GM19351 (cell line): ENCODE measurements around the gene HGF.

Experiments used
- ATAC-seq: cut with Tn5 transposase; IDR thresholded peaks from one replicate; pipeline ENCODE4 v1.9.1; 2021; ENCODE audit warnings: mild to moderate bottlenecking, moderate library complexity; ENCODE audit not compliant: unreplicated experiment

HGF gene

DNA sequence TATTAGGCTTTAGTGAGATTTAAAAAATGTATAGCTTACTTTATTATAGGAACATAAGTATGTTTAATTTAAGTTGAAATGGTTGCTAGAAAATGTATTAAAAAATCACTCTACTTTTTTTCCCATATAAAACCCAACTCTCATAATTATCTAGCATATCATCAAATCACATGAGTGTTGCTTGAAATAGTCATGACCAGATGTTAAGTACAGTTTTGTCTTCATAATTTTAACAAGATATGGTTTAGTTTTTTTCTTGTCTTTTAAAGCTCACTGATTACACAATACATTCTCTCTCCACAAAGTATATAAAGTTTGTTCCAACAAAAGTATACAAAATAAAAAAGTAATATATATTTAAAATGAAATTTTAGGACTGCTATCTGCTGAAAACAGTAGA lies 82.8 kb downstream of the HGF start:
- ATAC-seq: no peak

DNA sequence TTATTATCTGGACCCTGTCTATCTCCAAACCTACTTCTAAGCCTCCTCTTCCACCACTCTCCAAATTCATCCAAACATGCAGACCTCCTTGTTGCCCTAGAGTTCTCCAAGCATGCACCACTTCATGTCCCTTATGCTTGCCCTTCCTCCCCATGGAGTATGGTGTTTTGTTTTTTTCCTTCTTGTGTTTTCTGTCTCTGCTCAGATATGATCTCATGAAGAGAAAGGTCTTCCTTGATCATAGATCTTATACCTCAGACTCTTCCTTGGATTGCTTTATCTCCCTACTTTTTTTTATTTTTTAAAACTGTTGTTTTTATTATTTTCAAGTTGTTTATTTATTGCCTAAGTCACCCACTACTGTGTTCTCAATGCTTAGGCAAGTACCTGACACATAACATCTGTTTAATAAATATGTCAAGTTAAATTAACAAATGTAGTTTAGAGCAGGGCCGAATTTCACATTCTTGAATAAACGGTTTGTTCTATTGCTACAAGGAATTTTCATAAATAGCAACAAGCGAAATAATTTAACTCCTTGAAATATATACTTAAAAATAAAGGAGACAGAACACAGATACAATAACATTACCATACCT lies 84.5 kb downstream of the HGF start:
- ATAC-seq: no peak

DNA sequence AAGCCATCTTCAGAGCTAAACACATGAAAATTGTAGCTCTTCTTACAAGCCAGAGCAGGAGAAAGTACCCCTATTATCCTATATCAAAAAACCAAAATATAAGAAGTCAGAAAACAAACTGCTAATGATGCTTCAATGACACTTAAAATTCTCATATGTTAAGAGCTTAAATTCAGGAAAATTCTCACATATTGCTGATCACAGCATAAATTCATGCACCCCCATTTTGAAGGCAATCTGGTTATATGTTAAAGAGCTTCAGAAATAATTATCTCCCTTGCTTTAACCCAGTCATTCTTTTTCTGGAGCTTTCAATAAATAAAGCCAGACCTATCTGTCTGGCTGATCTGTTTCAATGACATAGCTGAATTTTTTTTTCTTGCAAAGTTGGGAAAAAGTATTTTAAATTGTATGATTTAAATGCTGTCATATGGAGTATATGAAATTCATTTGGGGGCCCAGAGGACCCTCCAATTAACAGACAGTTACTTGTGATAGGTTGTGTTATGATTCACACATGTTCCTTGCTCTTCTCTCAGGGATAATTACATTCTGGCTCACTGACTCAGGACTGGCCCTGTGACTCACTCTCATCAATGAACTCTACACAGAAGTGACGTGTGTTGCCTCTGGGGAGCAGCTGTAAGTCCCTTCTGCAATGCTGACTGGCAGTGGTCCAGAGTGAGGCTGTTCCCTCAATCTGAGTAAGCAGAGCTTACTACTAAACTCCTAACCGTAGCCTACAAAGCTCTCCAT lies 85.2 kb downstream of the HGF start:
- peak; percentile 94 for ATAC-seq

DNA sequence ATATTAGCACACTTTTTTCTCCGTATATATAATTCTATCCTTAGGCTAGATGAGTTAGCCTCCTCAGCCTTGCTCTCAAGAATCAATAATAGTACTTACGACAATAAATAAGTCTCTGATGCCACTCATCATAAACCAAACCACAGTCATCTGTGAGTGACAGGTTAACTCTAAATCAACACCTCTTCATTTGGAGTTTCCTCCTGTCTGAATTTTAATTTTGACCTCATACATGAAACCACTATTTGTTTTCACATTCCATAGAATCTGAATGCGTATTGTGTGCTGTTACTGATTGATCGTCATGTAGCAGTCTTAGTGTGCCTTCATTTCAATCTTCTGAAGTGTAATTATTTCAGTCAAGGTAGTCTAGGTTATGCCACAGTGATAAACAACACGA lies 85.8 kb downstream of the HGF start:
- ATAC-seq: no peak

DNA sequence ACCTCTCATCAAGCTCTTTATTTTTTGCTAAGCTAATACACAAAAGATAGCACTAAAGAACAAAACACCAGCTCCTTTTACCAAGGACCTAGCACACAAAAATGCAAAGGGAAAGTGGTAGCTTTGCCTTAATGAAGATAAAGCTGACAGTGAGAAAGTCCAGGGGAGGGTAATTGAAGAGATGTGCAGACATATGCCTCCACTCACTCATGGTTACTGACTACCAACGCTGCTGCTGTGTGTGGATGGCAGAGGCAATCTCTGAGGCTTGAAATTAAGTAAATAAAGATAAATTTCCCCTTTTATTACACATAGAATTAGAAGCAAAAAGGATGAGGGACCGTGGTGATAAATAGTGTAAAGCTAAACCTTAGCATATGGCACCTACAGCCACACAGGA lies 87.0 kb downstream of the HGF start:
- no peak for ATAC-seq

DNA sequence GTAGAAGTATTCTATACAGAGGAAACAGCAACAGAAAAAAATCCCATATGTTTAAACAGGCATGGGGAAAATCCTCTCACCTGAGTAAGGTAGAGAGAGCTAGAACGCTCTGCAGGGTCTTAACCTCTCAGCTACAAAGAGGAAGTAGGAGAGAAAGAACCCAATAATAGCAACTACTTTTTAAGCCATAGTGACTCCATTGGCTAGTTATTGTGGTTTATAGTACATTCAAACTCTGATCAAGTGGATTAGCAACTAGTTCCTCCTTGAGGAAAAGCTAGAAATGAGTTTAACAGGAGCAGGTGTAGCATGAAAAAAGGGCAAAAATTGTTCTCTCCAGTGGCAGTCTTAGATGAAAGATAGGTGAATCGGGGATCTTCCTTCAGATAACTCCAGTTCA lies 89.7 kb downstream of the HGF start:
- no peak for ATAC-seq

DNA sequence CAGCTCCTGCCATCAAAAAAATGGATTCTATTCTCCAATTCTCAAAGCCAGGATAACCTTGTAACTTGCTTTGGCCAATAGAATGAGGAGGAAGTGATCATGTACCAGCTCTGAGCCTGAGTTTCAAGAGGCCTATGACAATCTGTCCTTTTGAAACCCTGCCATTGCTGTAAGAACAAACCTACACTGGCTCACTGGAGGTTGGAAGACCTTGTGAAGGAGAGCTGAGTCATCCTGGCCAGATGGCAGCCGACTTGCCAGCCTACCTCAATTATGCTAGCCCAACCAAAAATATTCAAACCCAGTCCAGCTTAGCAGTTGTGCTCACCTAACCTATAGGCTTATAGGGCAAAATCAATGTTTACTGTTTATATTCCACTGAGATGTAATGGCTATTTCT lies 93.0 kb downstream of the HGF start:
- no peak for ATAC-seq

DNA sequence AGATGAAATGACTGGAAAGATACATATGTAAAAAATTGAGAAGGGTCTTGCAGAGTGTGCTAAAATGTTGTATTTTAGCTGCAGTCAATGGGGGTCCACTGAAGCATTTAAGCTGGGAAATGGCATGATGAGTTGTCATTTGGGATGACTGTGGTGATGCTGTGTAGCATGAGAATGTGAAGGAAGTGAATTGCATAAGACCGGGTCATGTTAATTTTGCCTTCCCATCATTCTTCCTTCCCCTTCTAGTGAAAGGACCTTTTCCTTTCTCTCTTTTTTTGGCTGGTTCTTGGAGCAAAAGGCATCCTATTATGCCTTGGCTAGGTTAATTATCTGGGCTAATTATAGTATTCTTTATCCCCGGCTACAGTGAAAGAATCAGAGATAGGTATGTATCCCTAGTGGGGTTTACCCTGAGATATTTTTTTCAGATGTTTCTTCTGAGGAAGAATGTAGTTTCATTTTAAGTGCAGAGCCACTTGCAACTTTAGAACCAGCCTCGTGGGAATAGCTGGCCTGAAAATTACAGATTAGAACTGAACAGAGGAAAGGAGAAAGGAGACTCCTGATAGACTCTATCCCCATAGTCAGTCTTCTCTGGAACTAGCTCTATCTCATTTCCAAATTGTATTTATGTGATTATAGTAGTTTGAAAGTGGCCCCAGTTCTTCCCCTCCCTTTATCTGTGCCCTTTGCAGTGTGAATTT lies 93.6 kb downstream of the HGF start:
- ATAC-seq: no peak

DNA sequence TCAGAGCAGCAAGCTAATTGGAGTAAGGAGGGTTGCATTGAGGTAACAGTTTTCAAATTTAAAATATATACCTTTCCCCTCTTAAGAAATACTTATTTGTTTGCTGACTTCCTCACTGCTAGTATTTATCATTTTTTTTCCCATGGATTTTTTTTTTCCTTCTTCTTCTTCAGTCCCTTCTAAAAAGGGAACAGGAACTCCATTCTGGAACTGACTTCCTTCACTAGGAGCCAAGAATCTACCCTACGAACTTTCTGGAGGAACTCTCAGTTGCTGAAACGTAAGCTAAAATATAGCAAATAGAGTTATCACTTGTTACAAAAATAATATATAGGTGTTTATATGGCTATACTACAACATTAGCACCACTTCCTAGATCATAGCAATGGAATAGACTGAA lies 95.4 kb downstream of the HGF start:
- ATAC-seq: no peak

DNA sequence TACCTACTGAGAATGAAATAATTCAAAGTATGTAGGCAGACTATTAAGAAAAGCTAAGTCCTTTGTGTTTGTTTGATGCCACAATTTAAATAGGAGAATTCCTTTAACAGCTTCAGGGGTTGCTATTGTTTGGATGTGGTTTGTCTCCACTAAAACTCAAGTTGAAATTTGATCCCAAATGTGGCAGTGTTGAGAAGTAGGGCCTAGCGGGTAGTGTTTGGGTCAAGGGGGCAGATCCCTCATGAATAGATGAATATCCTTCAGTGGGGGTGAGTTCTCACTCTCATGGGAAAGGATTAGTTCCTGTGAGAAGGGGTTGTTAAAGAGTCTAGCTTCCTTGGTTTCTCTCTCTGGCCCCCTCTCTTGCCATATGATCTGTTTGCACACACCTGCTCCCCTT lies 97.0 kb downstream of the HGF start:
- no peak for ATAC-seq

DNA sequence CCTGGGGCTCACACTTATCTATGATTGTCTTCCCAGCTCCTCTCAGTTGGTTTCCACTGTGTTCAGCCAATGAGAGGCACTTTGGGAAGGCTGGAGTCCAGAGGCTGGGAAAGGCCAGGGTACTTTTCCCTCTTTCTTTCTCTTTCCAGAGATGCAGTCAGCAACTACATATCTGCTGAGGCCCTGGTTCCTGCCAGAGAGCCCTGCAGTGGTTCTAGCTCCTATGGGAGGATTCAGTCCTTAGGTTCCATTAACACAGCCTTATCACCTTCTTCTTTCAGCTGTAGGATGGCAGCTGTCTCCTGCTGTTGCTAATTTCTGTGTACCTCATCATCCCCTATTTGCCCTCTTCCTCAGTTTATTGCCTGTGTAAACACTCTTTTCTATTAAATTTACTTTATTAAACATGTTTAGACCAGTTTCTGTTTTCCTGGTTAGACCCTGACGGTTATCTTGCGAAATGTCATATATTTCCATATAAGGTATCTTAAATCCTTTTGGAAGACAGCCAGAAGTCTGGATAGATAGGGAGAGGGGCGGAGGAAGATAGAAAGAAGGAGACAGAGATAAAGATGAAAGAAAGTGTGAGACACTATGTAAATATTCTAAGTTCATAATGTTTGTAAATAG lies 100.3 kb downstream of the HGF start:
- ATAC-seq: no peak

DNA sequence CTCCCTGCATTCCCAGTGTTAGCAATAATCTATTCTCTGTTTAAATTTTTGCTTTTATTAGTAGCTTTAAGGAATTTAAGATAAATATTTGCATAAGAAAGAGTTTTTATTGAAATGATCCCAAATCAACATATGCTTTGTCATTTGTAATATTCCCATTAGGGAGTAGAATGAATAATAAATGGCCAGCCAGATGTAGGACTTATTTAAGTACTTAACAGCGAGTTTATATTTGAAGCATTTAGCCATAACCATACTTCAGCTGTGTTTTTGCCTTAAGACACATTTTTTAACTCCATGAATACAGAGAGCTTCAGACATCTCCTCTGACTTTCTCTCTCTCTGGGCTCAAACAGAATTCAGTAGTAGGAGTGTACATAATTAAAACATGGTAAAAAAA lies 103.6 kb downstream of the HGF start:
- no peak for ATAC-seq

DNA sequence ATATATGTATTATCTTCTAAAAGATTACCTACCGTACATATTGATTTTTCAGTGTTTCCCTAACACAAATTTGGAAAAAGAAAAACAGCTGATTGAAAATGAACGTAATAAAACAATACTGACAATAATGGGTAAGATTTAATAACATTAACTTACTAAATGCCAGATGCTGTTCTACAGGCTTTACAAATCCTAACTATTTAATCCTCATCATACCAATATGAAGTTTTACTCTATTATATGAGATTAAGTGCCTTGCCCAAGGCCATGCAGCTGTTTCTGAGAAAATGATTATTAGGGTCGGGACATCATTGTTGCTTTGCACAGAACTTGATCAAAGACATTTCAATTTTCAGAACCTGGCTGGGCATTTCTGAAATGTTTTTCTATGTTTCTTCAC lies 104.6 kb downstream of the HGF start:
- no peak for ATAC-seq

DNA sequence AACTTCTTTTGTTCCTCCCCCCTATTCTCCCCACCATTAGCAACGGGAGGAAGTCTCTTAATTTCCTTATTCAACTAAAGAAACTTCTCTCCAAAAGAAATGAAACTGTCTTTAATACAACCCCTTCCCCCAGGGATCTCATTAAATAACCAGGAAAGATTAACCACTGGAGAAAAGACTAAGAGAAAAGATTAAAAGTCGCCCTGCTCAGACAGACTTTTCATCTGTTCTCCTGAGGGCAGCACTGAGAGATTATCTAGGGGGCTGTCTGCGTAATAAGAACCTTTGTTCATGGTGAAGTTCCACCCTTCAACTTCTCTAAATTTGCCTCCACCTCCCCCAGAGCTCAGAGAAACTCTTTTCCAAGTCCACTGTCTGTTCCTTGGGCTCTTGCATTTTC lies 105.5 kb downstream of the HGF start:
- no peak for ATAC-seq

DNA sequence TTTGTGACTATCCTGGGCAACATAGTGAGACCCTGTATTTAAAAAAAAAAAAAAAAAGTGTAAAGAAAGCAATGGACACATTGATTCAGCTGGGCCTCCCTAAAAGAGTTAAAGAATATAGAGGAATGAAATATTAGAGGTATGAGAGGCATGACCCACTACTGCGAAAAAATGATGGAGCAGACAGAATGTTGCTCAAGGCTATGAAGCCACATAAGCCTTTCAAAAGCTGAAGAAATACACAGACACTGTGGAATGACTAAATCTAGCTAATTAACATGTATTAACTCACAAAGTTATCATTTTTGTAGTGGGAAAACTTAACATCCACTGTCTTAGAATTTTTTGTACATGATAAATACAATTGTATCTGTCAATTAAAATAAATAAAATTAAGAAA lies 107.3 kb downstream of the HGF start:
- no peak for ATAC-seq

DNA sequence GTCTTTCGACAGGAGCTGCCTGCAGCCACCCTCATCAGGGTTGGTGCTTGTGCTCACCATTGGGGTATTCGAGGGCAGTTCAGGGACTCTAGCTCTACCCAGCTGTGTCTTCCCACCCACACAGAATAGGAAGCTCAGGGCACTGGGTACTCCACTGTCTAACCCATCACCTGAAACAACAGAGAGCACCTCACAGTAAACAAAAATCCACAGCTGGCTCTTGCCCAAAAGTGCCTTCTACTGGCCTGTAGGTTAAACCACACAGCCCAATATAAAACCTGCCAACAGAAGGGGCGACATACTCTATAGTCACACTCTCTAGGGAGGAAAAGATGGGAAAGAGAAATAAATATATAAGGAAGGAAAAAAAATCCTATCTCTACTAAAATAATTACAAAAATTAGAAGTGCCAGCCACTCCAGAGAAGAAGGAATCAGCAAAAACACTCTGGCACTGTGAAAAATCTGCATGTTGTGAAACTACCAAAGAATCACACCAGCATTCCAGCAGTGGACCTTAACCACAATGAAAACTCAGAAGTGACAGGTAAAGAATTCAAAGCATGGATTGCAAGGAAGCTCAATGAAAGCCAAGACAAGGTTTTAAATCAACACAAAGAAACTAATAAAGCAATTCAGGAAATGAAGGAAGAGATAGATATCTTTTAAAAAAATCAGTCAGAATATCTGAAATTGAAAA lies 110.0 kb downstream of the HGF start:
- no peak for ATAC-seq

DNA sequence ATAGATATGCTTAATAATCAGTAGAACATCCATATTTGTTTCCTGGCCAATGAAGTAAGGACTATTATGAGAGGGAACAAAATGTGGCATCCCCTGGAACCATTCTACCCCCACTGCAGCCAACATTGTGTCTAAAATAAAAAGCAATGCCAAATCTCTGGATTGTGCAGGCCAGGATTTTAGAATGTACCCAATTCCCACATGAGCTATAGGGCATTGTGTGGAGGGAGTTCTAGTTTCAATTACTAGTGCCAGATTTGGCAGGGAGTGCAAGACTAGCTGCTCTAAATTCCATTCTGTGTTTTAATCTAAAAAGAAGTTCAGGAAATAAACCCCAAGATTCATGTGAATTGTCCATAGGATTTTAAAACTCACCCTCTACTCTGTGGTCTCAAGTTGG lies 112.3 kb downstream of the HGF start:
- no peak for ATAC-seq

DNA sequence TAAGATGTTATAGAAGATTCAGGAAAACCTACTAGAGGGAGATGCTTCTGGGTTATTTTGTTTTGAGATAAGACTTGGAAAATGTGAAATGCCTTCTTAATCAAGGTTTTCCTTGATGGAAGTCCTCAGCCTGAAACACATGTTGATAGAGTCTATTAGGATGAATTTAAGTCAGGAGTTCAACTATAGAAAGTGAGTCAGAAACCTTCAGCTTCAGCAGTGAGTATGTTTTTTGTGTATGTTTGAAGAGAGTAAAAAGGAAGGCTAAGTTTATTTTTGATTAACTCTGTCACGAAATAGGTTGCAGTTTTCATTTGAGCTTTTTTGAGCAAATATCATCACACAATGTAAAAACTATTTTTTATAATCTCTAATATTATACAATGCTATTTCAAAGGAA lies 114.6 kb downstream of the HGF start:
- ATAC-seq: no peak

DNA sequence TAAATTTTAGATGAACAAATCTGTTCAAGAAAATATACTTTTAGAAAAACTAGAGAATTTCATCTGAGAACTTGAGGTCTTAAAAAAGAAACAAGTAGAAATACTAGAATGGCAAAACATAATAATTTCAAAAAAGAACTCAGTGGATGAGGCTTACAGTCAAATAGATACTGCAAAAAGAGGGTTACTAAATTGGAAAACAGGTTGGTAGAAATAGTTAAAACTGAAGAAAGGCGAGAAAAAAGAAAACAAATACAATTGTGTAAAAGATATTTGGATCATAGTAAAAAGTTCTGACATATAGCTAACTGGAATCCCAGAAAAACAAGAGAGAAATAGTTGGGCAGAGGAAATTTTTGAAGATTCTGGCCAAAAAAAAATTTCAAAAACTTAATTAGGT lies 117.6 kb downstream of the HGF start:
- no peak for ATAC-seq
